ENCODE results near the gene MBD3L2B.
A peak's percentile ranks its signal among the peaks of the same experiment; 100 is the strongest.
"Not testable (repeated sequence)": the region's sequence is repeated elsewhere in the genome, so short reads cannot be mapped to it uniquely, and the experiment has no call there.

Gene MBD3L2B

DNA sequence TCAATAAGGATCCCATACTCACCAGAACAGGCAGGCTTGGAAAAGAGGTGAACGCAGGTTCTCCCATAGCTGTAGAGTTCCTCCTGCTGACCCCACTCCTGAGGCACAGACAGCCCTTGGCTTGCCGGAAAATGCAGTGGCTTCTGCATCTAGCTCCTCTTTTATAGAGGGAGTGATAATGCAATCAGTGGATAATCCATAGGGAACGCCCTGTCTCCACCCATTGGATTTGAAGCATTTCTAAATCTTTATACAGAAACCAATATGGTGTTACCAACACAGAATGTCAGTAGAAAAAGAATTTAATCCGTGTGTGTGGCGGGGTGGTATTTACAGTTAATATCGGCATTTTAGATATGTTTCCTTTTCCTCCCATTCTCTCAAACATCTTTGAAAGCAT is at the start of gene MBD3L2B:
Gene MBD3L2B, minus strand, starts transcription at position 101 of the 400 bp plus-strand sequence. Its CDS starts 34 bp downstream, at position 67.
- not testable (repeated sequence) for H3K27ac ChIP-seq

DNA sequence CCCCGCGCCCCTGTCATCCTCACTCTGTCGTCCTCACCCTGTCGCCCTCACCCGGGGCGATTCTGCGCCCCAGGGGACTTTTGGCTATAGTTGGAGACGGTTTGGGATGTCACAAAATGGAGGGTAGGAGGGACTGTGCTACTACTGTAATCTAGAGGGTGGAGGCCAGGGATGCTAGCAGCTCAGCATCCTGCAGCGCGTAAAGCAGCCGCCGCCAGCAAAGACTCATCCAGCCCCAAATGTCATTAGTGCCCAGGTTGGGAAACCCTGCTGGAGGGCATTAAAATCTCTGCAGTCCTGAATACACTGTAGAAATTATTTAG is 48.6 kb upstream of the MBD3L2B start:
- TF ChIP-seq, protein P1, sequence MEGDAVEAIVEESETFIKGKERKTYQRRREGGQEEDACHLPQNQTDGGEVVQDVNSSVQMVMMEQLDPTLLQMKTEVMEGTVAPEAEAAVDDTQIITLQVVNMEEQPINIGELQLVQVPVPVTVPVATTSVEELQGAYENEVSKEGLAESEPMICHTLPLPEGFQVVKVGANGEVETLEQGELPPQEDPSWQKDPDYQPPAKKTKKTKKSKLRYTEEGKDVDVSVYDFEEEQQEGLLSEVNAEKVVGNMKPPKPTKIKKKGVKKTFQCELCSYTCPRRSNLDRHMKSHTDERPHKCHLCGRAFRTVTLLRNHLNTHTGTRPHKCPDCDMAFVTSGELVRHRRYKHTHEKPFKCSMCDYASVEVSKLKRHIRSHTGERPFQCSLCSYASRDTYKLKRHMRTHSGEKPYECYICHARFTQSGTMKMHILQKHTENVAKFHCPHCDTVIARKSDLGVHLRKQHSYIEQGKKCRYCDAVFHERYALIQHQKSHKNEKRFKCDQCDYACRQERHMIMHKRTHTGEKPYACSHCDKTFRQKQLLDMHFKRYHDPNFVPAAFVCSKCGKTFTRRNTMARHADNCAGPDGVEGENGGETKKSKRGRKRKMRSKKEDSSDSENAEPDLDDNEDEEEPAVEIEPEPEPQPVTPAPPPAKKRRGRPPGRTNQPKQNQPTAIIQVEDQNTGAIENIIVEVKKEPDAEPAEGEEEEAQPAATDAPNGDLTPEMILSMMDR (conservative IDR thresholded peaks at IDR 0.05) = no peak
- peak overlapping the region; percentile 69 for H3K27ac ChIP-seq

DNA sequence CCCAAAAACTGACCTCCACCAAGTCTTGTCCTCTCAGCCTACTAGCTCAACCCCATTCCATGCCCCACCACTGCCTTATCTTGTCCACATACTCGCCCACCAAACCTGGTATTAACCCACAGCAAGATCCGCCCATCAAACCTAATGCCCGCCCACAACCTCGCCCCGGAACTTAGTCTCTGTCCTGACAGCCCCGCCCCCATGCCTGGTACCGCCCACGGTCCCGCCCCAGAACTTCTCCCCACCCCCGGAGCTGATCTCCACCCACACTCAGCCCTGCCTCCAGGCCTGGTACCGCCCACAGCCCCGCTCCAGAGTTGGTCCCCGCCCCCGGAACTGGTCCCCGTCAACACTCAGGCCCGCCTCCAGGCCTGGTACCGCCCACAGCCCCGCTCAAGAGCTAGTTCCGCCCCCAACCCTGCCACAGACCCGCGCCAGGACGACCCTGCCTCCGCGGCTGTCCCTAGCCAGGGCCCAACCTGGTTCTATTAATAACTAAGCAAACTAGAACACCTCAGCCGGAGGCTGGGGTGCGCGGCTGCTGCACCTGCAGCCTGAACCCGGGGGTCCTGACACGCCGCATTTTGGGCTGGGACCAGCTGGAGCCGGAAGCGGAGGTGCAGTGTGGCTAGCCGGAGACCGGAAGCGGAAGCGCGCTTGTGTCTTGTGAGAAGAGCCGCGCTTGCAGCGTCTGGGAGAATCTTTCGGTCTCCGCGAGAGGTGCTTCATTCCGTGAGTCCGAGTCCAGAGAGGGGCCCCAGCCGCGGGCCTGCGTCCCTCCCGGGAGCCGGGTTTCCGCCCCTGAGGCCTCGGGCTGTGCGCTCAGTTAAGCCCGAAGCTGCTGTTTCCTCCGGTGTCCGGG is 48.0 kb upstream of the MBD3L2B start, which contains the start of gene ZNF557:
Gene ZNF557, plus strand, starts transcription at position 662 of the 862 bp plus-strand sequence. CDS start 5,372 bp downstream, outside the sequence.
- H3K27ac ChIP-seq = peak within 1 kb of the TSS; percentile 69
- TF ChIP-seq, protein P1 (conservative IDR thresholded peaks at IDR 0.05) = no peak

DNA sequence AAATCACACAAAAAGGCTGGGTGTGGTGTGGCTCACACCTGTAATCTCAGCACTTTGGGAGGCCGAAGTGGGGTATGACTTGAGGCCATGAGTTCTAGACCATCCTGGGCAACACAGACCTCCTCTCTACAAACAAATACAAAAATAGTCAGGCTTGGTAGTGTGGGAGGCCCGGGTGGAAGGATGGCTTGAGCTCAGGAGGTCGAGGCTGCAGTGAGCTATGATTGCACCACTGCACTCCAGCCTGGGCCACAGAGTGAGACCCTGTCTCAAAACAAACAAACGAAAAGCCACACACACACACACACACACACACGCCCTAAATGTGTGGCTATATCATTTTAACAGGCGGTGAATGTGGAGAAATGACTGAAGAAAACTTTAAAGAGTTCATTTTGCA is 47.4 kb upstream of the MBD3L2B start:
- TF ChIP-seq, protein P1 (conservative IDR thresholded peaks at IDR 0.05) = no peak

DNA sequence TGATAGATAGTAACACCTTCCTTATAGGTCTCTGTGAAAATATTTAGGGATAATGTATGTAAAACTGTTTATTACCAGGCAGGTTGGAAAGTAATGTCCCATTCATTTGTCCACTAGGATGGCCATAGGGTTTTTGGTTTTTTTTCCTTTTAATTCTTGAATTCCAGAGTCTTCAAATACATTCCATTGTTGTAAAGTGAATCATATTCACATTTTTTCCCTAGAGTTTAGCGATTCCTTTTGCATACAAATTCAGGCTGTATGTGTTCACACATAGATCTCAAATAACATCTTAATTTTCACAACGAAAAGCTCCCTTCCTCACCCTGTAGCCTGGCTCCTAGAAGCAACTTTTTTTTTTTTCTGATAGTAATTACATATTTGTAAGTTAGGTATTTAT is 46.5 kb upstream of the MBD3L2B start:
- no peak overlapping the region for H3K27ac ChIP-seq
- TF ChIP-seq, protein P1 (conservative IDR thresholded peaks at IDR 0.05) = no peak

More for the DNA sequence above, 47.4 kb upstream of the MBD3L2B start:
- peak overlapping the region; percentile 69; the same call in 1 of the 2 replicates for H3K27ac ChIP-seq

DNA sequence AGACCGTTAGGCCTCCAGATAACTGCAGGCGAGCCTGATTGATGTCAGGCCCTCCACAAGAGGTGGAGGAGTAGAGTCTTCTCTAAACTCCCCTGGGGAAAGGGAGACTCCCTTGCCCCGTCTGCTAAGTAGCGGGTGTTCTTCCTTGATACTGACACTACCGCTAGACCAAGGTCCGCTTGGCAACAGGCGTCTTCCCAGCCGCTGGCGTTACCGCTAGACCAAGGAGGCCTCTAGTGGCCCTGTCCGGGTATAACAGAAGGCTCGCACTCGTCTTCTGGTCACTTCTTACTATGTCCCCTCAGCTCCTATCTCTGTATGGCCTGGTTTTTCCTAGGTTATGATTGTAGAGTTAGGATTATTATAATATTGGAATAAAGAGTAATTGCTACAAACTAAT is 45.9 kb upstream of the MBD3L2B start:
- TF ChIP-seq, protein P1 (conservative IDR thresholded peaks at IDR 0.05) = peak; percentile 26; the same call in 1 of the 2 replicates
- H3K27ac ChIP-seq = not testable (repeated sequence)

DNA sequence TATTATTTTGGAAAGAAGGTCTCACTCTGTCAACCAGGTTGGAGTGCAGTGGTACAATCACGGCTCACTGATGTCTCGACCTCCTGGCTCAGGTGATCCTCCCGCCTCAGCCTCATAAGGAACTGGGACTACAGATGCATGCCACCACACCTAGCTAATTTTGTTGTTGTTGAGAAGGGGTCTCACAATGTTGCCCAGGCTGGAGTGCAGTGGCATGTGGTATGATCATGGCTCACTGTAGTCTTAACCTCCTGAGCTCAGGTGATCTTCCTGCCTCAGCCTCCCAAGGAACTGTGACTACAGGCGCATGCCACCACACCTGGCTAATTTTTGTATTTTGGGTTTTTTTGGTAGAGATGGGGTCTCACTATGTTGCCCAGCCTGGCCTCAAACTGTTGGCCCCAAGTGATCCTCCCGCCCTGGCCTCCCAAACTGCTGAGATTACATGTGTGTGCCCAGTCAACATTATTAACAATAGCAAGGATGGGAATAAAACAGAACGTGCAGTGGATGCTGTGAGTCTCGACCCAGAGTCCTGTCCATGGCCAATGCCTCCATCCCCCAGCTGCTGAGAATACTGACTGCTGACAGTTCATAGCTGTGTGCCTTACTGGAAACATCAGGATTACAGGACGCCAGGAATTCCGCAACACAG is 42.7 kb upstream of the MBD3L2B start:
- TF ChIP-seq, protein P1 (conservative IDR thresholded peaks at IDR 0.05) = no peak
- H3K27ac ChIP-seq = no peak overlapping the region
